HL-60 (cell line): ENCODE data around the gene MAP1B.

ENCODE experiments used
- POLR2AphosphoS5 ChIP-seq: IDR thresholded peaks from 2 replicates; pipeline ENCODE4 v1.6.1; 2012; ENCODE audit warnings: low read depth
- SPI1 ChIP-seq: IDR thresholded peaks from 2 replicates; pipeline ENCODE4 v1.6.1; 2012; ENCODE audit warnings: low read depth, mild to moderate bottlenecking, borderline replicate concordance
- TF ChIP-seq, protein P1 (sequence below): IDR thresholded peaks from one replicate; pipeline ENCODE4 v1.5.1; 2011; ENCODE audit warnings: low read length, control low read depth, inconsistent platforms; ENCODE audit not compliant: insufficient read depth

DNA sequence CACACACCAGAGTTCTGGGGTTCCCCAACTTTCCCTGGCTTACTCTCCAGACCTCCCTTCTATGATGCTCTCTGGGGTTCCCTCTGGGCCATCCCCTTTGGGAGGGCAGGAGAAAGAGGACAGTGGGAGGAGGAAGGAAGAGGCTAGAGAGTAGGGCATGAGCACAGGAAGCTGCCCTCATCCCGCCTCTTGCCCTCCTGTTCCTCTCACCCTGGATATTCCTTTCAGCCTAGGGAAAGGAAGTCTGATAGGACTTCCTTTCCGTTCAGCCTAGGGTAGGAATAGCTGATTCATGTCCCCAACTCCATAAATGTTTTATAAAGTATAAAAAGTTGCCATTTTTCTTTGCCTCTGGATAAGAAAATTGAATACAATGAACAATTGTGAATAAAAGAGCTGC, 7.4 kb downstream of the MAP1B start:
- TF ChIP-seq POLR2AphosphoS5: no peak
- TF ChIP-seq SPI1: no peak
- TF ChIP-seq, protein P1, sequence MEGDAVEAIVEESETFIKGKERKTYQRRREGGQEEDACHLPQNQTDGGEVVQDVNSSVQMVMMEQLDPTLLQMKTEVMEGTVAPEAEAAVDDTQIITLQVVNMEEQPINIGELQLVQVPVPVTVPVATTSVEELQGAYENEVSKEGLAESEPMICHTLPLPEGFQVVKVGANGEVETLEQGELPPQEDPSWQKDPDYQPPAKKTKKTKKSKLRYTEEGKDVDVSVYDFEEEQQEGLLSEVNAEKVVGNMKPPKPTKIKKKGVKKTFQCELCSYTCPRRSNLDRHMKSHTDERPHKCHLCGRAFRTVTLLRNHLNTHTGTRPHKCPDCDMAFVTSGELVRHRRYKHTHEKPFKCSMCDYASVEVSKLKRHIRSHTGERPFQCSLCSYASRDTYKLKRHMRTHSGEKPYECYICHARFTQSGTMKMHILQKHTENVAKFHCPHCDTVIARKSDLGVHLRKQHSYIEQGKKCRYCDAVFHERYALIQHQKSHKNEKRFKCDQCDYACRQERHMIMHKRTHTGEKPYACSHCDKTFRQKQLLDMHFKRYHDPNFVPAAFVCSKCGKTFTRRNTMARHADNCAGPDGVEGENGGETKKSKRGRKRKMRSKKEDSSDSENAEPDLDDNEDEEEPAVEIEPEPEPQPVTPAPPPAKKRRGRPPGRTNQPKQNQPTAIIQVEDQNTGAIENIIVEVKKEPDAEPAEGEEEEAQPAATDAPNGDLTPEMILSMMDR: no peak
